Hepatocyte (in vitro differentiated cells): ENCODE results near the gene AKAP1. TPM values are rescaled to one million over a fixed set of nuclear protein-coding genes. Genes with fewer than 3 reads are reported as not detected.

Experiments
- DNase-seq: peaks from one replicate; pipeline ENCODE4 v3.0.0-alpha.2; 2016; ENCODE audit warnings: low spot score
- H2AFZ ChIP-seq: fragments of 200-600 bp; sonication (generic); 2 replicates; pipeline ENCODE4 v1.6.0; 2016; ENCODE audit warnings: antibody characterized with exemption, mild to moderate bottlenecking
- H3K27ac ChIP-seq: fragments of 200-600 bp; sonication (generic); 2 replicates; pipeline ENCODE4 v1.5.1; 2016; ENCODE audit warnings: mild to moderate bottlenecking
- H3K27me3 ChIP-seq: fragments of 200-600 bp; sonication (generic); 2 replicates; pipeline ENCODE4 v1.6.1; 2016
- H3K36me3 ChIP-seq: fragments of 200-600 bp; sonication (generic); replicated peaks from 2 replicates; pipeline ENCODE4 v1.5.1; 2016; ENCODE audit warnings: low read depth; ENCODE audit not compliant: insufficient read depth
- H3K4me1 ChIP-seq: fragments of 200-600 bp; sonication (generic); 2 replicates; pipeline ENCODE4 v1.5.1; 2016; ENCODE audit warnings: mild to moderate bottlenecking, moderate library complexity; ENCODE audit not compliant: insufficient read depth
- H3K4me2 ChIP-seq: fragments of 200-600 bp; sonication (generic); 2 replicates; pipeline ENCODE4 v1.6.0; 2016
- H3K4me3 ChIP-seq: fragments of 200-600 bp; sonication (generic); 2 replicates; pipeline ENCODE4 v1.5.1; 2016; ENCODE audit warnings: mild to moderate bottlenecking
- H3K79me2 ChIP-seq: fragments of 200-600 bp; sonication (generic); 2 replicates; pipeline ENCODE4 v1.6.0; 2017; ENCODE audit warnings: mild to moderate bottlenecking
- H3K9me2 ChIP-seq: fragments of 200-600 bp; sonication (generic); replicated peaks from 2 replicates; pipeline ENCODE4 v1.6.0; 2017; ENCODE audit warnings: mild to moderate bottlenecking; ENCODE audit not compliant: insufficient read depth
- H3K9me3 ChIP-seq: fragments of 200-600 bp; sonication (generic); 2 replicates; pipeline ENCODE4 v1.5.1; 2016; ENCODE audit warnings: low read depth, mild to moderate bottlenecking
- H4K20me1 ChIP-seq: fragments of 200-600 bp; sonication (generic); 2 replicates; pipeline ENCODE4 v1.6.0; 2016; ENCODE audit warnings: mild to moderate bottlenecking; ENCODE audit not compliant: insufficient read depth, poor library complexity, severe bottlenecking
- EZH2 ChIP-seq: fragments of 200-600 bp; sonication (generic); IDR thresholded peaks from 2 replicates; pipeline ENCODE4 v1.6.1; 2016; ENCODE audit warnings: antibody characterized with exemption, mild to moderate bottlenecking, borderline replicate concordance
- EZH2phosphoT487 ChIP-seq: fragments of 200-600 bp; sonication (generic); IDR thresholded peaks from one replicate; pipeline ENCODE4 v1.6.1; 2018; ENCODE audit warnings: antibody characterized with exemption, mild to moderate bottlenecking, low read depth, moderate library complexity; ENCODE audit not compliant: unreplicated experiment, severe bottlenecking
- WGBS: methylation state at CpG from one replicate; pipeline ENCODE4 v1.1.6; 2016; ENCODE audit warnings: low lambda C conversion rate; ENCODE audit errors: missing lambda C conversion rate; 5-methylcytosine and 5-hydroxymethylcytosine counted together
- polyA plus RNA-seq: library from polyadenylated mRNA; unstranded; fragments of >200 nt; fragmentation: Nextera tagmentation; extraction: Ambion mirVana; gene quantifications from 2 replicates; pipeline ENCODE4 v1.2.1, GENCODE V29; 2016
- total RNA-seq: library from RNA; depleted of rRNA; stranded (reverse); fragments of >200 nt; gene quantifications from 2 replicates; pipeline ENCODE4 v1.2.3, GENCODE V29; 2014
- TF ChIP-seq, protein P1 (sequence below): fragments of 200-600 bp; sonication (generic); IDR thresholded peaks from 2 replicates; pipeline ENCODE4 v1.5.1; 2016; ENCODE audit warnings: antibody characterized with exemption, mild to moderate bottlenecking; ENCODE audit not compliant: poor library complexity

The AKAP1 gene
- total and polyA plus RNA-seq, 2 experiments from 2014 or later, result 33.0 to 46.7 TPM

DNA sequence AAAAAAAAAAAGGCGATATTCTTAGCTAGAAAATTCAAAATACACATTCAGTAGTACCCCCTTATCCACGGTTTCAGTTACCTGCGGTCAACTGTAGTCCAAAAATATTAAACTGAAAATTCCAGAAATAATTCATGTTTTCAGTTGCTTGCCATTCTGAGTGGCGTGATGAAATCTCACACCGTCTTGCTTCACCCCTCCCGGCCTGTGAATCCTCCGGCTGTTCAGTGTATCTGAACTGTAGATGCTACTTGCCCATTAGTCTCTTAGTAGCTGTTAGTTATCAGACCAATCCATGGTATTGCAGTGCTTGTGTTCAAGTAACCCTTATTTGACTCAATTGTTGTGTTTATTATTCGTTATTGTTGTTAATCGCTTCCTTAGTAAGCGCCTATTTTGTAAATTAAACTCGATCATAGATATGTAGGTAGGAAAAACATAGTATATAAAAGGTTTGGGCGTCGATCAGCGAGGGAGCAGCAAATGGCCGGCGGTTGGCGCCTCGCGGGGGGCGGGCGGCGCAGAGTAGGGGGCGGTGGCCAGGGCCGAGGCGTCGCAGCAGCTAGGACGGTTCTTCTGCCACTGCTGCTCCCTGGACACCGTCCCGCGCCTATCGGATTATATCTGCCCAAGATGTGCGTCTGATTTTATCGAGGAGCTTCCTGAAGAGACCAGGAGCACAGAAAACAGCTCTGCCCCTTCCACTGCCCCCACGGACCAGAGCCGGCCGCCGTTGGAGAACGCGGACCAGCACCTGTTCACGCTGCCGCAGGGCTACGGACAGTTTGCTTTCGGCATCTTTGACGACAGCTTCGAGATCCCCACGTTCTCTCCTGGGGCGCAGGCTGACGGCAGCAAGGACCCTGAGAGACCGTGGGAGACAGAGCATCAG is 39.8 kb upstream of the AKAP1 start:
- 98% methylated on average over 46 of the region's 49 CpGs for WGBS
- H3K4me3 ChIP-seq, result no peak overlapping the region
- DNase-seq, result no peak
- TF ChIP-seq, protein P1, sequence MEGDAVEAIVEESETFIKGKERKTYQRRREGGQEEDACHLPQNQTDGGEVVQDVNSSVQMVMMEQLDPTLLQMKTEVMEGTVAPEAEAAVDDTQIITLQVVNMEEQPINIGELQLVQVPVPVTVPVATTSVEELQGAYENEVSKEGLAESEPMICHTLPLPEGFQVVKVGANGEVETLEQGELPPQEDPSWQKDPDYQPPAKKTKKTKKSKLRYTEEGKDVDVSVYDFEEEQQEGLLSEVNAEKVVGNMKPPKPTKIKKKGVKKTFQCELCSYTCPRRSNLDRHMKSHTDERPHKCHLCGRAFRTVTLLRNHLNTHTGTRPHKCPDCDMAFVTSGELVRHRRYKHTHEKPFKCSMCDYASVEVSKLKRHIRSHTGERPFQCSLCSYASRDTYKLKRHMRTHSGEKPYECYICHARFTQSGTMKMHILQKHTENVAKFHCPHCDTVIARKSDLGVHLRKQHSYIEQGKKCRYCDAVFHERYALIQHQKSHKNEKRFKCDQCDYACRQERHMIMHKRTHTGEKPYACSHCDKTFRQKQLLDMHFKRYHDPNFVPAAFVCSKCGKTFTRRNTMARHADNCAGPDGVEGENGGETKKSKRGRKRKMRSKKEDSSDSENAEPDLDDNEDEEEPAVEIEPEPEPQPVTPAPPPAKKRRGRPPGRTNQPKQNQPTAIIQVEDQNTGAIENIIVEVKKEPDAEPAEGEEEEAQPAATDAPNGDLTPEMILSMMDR, result no peak
- TF ChIP-seq EZH2phosphoT487 (no peak), EZH2 (no peak)
- H3K27me3 ChIP-seq, result no peaks in the 10 kb centered on the region
- H3K4me1 ChIP-seq, result no peaks in the 10 kb centered on the region
- no peak overlapping the region for H3K27ac ChIP-seq
- no peaks in the 10 kb centered on the region for H4K20me1 ChIP-seq
- no peaks in the 10 kb centered on the region for H3K9me3 ChIP-seq
- H3K4me2 ChIP-seq, result no peak overlapping the region
- no peaks in the 10 kb centered on the region for H3K9me2 ChIP-seq
- no peak overlapping the region for H2AFZ ChIP-seq
- H3K79me2 ChIP-seq, result no peaks in the 10 kb centered on the region
- H3K36me3 ChIP-seq, result no peaks in the 10 kb centered on the region

DNA sequence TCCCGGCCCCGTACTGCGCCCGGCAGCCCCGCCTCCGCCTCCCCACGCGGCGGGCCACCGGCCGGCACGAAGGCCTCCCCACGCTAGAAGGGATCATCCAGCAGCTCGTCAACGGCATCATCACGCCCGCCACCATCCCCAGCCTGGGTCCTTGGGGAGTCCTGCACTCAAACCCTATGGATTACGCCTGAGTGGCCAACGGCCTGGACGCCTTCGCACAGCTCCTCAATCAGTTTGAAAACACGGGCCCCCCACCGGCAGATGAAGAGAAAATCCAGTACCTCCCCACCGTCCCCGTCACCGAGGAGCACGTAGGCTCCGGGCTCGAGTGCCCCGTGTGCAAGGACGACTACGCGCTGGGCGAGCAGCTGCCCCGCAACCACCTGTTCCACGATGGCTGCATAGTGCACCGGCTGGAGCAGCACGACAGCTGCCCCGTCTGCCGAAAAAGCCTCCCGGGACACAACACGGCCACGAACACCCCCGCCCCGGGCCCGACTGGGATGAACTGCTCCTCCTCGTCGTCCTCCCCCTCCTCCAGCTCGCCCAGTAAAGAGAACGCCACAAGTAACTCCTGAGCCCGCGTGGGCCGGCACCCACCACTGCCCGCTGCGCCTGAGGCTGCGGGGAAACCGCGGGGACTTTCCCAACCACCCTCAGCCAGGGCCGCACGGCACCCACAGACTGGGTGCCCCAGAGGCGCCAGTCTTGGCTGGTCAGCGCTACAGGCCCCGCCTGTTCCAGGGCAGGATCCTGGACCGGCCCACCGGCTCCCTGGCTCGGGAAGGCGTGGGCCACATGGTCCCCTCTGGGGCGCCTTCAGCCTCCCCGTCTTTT is 39.0 kb upstream of the AKAP1 start:
- Histone ChIP-seq H3K36me3 (no peaks in the 10 kb centered on the region), H3K4me2 (no peak overlapping the region), H3K79me2 (no peaks in the 10 kb centered on the region), H3K27me3 (no peaks in the 10 kb centered on the region), H4K20me1 (no peaks in the 10 kb centered on the region), H3K27ac (no peak overlapping the region), H3K9me2 (no peaks in the 10 kb centered on the region), H3K4me1 (no peaks in the 10 kb centered on the region), H3K4me3 (no peak overlapping the region), H2AFZ (no peak overlapping the region), H3K9me3 (no peaks in the 10 kb centered on the region)
- no peak for DNase-seq
- TF ChIP-seq, protein P1, result no peak
- TF ChIP-seq EZH2 (no peak), EZH2phosphoT487 (no peak)
- WGBS, result 95% methylated on average over 54 of the region's 69 CpGs

DNA sequence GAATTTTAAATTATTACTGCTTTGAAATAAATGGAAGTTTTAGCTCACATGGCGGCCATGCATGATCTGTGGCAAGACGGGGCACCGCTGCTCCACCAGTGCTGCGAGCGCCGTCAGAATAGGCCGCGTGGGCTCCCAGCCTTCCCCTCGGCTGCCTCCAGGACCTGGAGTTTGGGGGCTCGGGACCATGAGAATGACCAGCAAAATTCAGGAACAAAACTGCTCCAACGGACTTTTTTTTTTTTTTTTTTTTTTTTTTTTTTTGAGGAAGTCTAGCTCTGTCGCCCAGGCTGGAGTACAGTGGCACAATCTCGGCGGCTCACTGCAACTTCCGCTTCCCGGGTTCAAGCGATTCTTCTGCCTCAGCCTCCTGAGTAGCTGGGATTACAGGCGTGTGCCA is 38.3 kb upstream of the AKAP1 start:
- DNase-seq, result no peak
- no peaks in the 10 kb centered on the region for H3K9me3 ChIP-seq
- no peaks in the 10 kb centered on the region for H3K4me1 ChIP-seq
- TF ChIP-seq, protein P1, result no peak
- no peak for TF ChIP-seq EZH2
- TF ChIP-seq EZH2phosphoT487, result no peak
- no peaks in the 10 kb centered on the region for H3K36me3 ChIP-seq
- WGBS, result 98% methylated on average over 16 of the region's 18 CpGs
- no peak overlapping the region for H2AFZ ChIP-seq
- no peaks in the 10 kb centered on the region for H3K79me2 ChIP-seq
- no peaks in the 10 kb centered on the region for H3K27me3 ChIP-seq
- H3K9me2 ChIP-seq, result no peaks in the 10 kb centered on the region
- H3K4me3 ChIP-seq, result no peak overlapping the region
- H3K4me2 ChIP-seq, result no peak overlapping the region
- H3K27ac ChIP-seq, result no peak overlapping the region
- no peaks in the 10 kb centered on the region for H4K20me1 ChIP-seq
